GM12891 (cell line): ENCODE data around the gene SCART1.

Experiments
- PAX5 ChIP-seq: IDR thresholded peaks from 2 replicates; pipeline ENCODE4 v1.6.1; 2011; ENCODE audit warnings: low read length, moderate library complexity, mild to moderate bottlenecking; ENCODE audit not compliant: insufficient read depth, severe bottlenecking
- POLR2A ChIP-seq: IDR thresholded peaks from 2 replicates; pipeline ENCODE4 v1.6.1; 2011; ENCODE audit warnings: low read depth, low read length, control low read depth
- POLR2AphosphoS5 ChIP-seq: IDR thresholded peaks from 2 replicates; pipeline ENCODE4 v1.6.1; 2011; ENCODE audit warnings: low read depth, low read length, control low read depth
- POU2F2 ChIP-seq: IDR thresholded peaks from 2 replicates; pipeline ENCODE4 v1.6.1; 2011; ENCODE audit warnings: low read depth, mild to moderate bottlenecking, control low read depth, low read length, moderate library complexity
- SPI1 ChIP-seq: IDR thresholded peaks from 2 replicates; pipeline ENCODE4 v1.6.1; 2011; ENCODE audit warnings: low read depth, low read length, control low read depth
- TAF1 ChIP-seq: IDR thresholded peaks from 2 replicates; pipeline ENCODE4 v1.6.1; 2011; ENCODE audit warnings: low read depth, low read length, control low read depth

DNA sequence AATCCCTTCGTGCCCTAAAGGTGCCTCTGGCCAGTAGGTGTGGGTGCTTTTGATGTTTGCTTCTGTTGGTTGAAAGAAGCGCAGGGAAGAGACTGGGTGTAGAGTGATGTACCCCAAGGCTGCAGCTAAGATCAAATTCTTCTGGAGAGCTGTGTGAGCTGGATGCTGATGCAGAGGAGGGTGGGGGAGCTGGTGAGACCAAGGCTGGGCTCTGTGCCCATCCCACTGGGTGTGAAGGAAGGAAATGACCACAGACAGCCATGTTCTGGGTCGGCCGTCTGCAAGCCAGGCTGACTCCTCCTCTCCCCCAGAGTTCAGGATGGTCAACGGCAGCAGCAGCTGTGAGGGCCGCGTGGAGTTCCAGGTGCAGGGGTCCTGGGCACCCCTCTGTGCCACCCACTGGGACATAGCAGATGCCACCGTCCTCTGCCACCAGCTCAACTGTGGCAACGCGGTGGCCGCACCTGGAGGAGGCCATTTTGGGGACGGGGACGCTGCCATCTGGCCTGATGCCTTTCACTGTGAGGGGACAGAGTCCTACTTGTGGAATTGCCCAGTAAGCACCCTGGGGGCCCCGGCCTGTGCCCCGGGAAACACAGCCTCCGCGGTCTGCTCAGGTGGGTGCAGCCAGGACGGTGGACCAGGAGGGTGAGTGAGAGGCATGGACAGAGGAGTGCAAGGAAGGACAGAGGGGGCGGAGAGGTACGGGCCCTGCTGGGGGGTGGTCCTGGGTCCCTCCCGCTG lies 5.1 kb downstream of the SCART1 start:
- TF ChIP-seq POLR2AphosphoS5, result no peak
- no peak for TF ChIP-seq POLR2A
- no peak for TF ChIP-seq TAF1
- TF ChIP-seq POU2F2, result no peak
- no peak for TF ChIP-seq SPI1
- no peak for TF ChIP-seq PAX5
